SK-MEL-5 (cell line): Measurements from ENCODE around the gene ZBTB20. TPM values are rescaled to one million over a fixed set of nuclear protein-coding genes. Genes with fewer than 3 reads are reported as not detected.
"Not testable (repeated sequence)": the region's sequence is repeated elsewhere in the genome, so short reads cannot be mapped to it uniquely, and the experiment has no call there.

ENCODE experiments used
- DNase-seq: peaks from one replicate; pipeline ENCODE4 v3.0.0-alpha.2; 2016; ENCODE audit warnings: low read depth, low spot score
- in situ Hi-C: cut with HindIII; loops from 2 replicates; pipeline ENCODE4 v1.10.0; 2016; ENCODE audit warnings: low sequenced_read_pairs, high pct_unique_total_duplicates, low pct_unique_long_range_greater_than_20kb
- polyA plus RNA-seq, 2 experiments: library from polyadenylated mRNA; depleted of rRNA; stranded (reverse); fragments of >200 nt; gene quantifications; 2 replicates each; pipeline ENCODE4 v1.2.3, GENCODE V29; 2015
- total RNA-seq: library from RNA; depleted of rRNA; stranded (reverse); fragments of >200 nt; shearing (Covaris generic); gene quantifications from 2 replicates; pipeline ENCODE4 v1.2.3, GENCODE V29; 2014; rRNA removed

The ZBTB20 gene
- total RNA-seq: 2.9 and 4.2 TPM in 2 replicates
- 1.5 and 1.9 TPM in 2 replicates for polyA plus RNA-seq (2015; cell fraction: cytosol; rRNA removed)
- polyA plus RNA-seq (2015; cell fraction: nucleus; rRNA removed): 0.39 and 0.73 TPM in 2 replicates

- in situ Hi-C loops: no loop called here
- DNase-seq: peak; percentile 74
These were observed at the start of gene ZBTB20 for GRCh38 chr3:115146418-115147328. ZBTB20 (minus strand) TSS chr3:115147288.

GRCh38 chr3:115194476-115194875 is 47.4 kb upstream of the ZBTB20 start:
- no peak for DNase-seq
- in situ Hi-C loops: no loop called here

- DNase-seq: no peak
- in situ Hi-C loops: no loop called here
These were observed 43.7 kb upstream of the ZBTB20 start for GRCh38 chr3:115190747-115191146.

GRCh38 chr3:115187149-115187757 is 40.2 kb upstream of the ZBTB20 start:
- in situ Hi-C loops: no loop called here

GRCh38 chr3:115186351-115187148 is 39.5 kb upstream of the ZBTB20 start:
- peak; percentile 80 for DNase-seq
- in situ Hi-C loops: no loop called here

More at GRCh38 chr3:115187149-115187757, 40.2 kb upstream of the ZBTB20 start:
- DNase-seq: no peak

GRCh38 chr3:115184859-115185572 is 37.9 kb upstream of the ZBTB20 start:
- in situ Hi-C loops, DNase-seq: not testable (repeated sequence)

GRCh38 chr3:115178930-115179329 is 31.8 kb upstream of the ZBTB20 start:
- DNase-seq, in situ Hi-C loops: not testable (repeated sequence)

- DNase-seq: peak; percentile 26
- in situ Hi-C loops: no loop called here
These were observed 22.7 kb upstream of the ZBTB20 start for GRCh38 chr3:115169808-115170207.

- in situ Hi-C loops: no loop called here
- peak; percentile 77 for DNase-seq
These were observed 18.6 kb upstream of the ZBTB20 start for GRCh38 chr3:115165701-115166100.

- in situ Hi-C loops: no loop called here
- no peak for DNase-seq
These were observed 18.2 kb upstream of the ZBTB20 start for GRCh38 chr3:115165266-115165665.

- no peak for DNase-seq
- in situ Hi-C loops: no loop called here
These were observed 17.5 kb upstream of the ZBTB20 start for GRCh38 chr3:115164374-115165221.

GRCh38 chr3:115162759-115163158 is 15.7 kb upstream of the ZBTB20 start:
- DNase-seq: peak; percentile 15
- in situ Hi-C loops: no loop called here

- in situ Hi-C loops: no loop called here
- no peak for DNase-seq
These were observed 14.8 kb upstream of the ZBTB20 start for GRCh38 chr3:115161866-115162265.

GRCh38 chr3:115161168-115161834 is 14.2 kb upstream of the ZBTB20 start:
- in situ Hi-C loops: no loop called here
- no peak for DNase-seq

GRCh38 chr3:115160295-115160694 is 13.2 kb upstream of the ZBTB20 start:
- in situ Hi-C loops: no loop called here
- DNase-seq: no peak

GRCh38 chr3:115156046-115156654 is 9.1 kb upstream of the ZBTB20 start:
- in situ Hi-C loops: no loop called here
- peak; percentile 95 for DNase-seq
